ENCODE results near the gene SYT1.

The SYT1 gene

GRCh38 chr12:79266343-79267144 lies 402.0 kb downstream of the SYT1 start:
- ATAC-seq = no peak

GRCh38 chr12:79267580-79267979 lies 403.0 kb downstream of the SYT1 start:
- no peak for ATAC-seq
- Mint-ChIP-seq H3K4me3 (no peak overlapping the region), H3K4me1 (no peaks in the 10 kb centered on the region), H3K27me3 (no peaks in the 10 kb centered on the region), H3K36me3 (no peaks in the 10 kb centered on the region), H3K9me3 (peaks cover 2% of the 10 kb centered on the region), H3K27ac (no peak overlapping the region)

More at GRCh38 chr12:79266343-79267144, 402.0 kb downstream of the SYT1 start:
- H3K4me1 Mint-ChIP-seq = no peaks in the 10 kb centered on the region
- H3K36me3 Mint-ChIP-seq = no peaks in the 10 kb centered on the region
- H3K9me3 Mint-ChIP-seq = no peaks in the 10 kb centered on the region
- no peak overlapping the region for H3K27ac Mint-ChIP-seq
- H3K27me3 Mint-ChIP-seq = no peaks in the 10 kb centered on the region
- H3K4me3 Mint-ChIP-seq = no peak overlapping the region

DNA sequence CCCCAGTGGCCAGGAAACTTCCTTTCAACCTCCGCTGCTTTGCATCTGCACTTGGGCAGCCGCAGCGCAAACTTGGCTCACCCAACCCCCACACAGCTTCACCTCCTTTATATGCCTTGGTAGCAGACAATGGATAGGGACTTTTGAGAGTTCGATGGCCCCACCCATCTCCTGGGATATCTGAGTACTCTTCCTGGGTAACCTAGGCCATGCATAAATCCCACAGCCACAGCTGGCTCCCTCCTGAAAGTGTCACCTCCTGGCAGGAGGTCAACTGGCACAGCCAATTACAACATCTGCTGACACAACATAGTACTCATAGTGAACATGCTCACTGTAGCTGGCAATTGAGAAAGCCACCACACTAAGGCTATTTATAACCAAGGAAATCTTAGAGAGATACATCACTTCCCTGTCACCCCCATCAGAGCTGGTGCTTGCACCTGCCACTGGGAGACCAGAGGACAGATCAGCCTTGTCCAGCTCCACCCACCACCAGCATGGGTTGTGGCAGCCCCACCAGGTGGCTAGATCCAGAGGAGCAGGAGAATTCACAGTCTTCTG lies 410.0 kb downstream of the SYT1 start:
- Mint-ChIP-seq H3K9me3 (peaks cover 8% of the 10 kb centered on the region), H3K4me3 (no peak overlapping the region), H3K27ac (no peak overlapping the region)

GRCh38 chr12:79275631-79276030 lies 411.1 kb downstream of the SYT1 start:
- H3K27ac Mint-ChIP-seq = no peak overlapping the region
- no peaks in the 10 kb centered on the region for H3K36me3 Mint-ChIP-seq
- no peaks in the 10 kb centered on the region for H3K4me1 Mint-ChIP-seq
- H3K4me3 Mint-ChIP-seq = no peak overlapping the region
- H3K9me3 Mint-ChIP-seq = peaks cover 8% of the 10 kb centered on the region
- ATAC-seq = no peak
- H3K27me3 Mint-ChIP-seq = no peaks in the 10 kb centered on the region

More for the DNA sequence above, 410.0 kb downstream of the SYT1 start:
- no peaks in the 10 kb centered on the region for H3K36me3 Mint-ChIP-seq
- no peaks in the 10 kb centered on the region for H3K27me3 Mint-ChIP-seq
- H3K4me1 Mint-ChIP-seq = no peaks in the 10 kb centered on the region
- ATAC-seq = no peak

GRCh38 chr12:79283364-79283763 lies 418.8 kb downstream of the SYT1 start:
- no peak for ATAC-seq
- Mint-ChIP-seq H3K36me3 (no peaks in the 10 kb centered on the region), H3K27me3 (no peaks in the 10 kb centered on the region)

GRCh38 chr12:79288911-79289310 lies 424.3 kb downstream of the SYT1 start:
- ATAC-seq = no peak
- H3K9me3 Mint-ChIP-seq = no peaks in the 10 kb centered on the region
- H3K27me3 Mint-ChIP-seq = no peaks in the 10 kb centered on the region
- H3K4me3 Mint-ChIP-seq = no peak overlapping the region
- H3K27ac Mint-ChIP-seq = no peak overlapping the region
- H3K36me3 Mint-ChIP-seq = no peaks in the 10 kb centered on the region
- no peaks in the 10 kb centered on the region for H3K4me1 Mint-ChIP-seq

More at GRCh38 chr12:79283364-79283763, 418.8 kb downstream of the SYT1 start:
- Mint-ChIP-seq H3K4me3 (no peak overlapping the region), H3K27ac (no peak overlapping the region), H3K9me3 (peaks cover 5% of the 10 kb centered on the region), H3K4me1 (no peaks in the 10 kb centered on the region)

DNA sequence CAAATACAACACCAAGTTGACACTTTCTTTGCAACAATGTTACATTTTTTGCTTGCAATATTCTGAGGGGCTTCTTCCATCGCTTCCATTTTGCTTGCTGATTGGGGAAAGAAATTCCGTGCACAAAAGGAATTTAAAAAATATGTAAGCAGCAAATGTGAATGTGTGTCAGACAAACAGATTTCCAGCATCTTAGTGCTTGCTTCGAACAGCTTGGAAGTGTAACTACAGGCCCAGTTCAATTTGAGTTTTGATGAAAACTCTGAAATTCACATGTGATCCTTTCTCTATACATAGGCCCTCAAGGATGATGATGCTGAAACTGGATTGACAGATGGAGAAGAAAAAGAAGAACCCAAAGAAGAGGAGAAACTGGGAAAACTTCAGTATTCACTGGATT lies 427.1 kb downstream of the SYT1 start:
- H3K36me3 Mint-ChIP-seq = no peaks in the 10 kb centered on the region
- H3K27ac Mint-ChIP-seq = no peak overlapping the region
- H3K4me3 Mint-ChIP-seq = no peak overlapping the region
- H3K27me3 Mint-ChIP-seq = no peaks in the 10 kb centered on the region
- H3K9me3 Mint-ChIP-seq = no peaks in the 10 kb centered on the region
- ATAC-seq = no peak
- no peaks in the 10 kb centered on the region for H3K4me1 Mint-ChIP-seq

DNA sequence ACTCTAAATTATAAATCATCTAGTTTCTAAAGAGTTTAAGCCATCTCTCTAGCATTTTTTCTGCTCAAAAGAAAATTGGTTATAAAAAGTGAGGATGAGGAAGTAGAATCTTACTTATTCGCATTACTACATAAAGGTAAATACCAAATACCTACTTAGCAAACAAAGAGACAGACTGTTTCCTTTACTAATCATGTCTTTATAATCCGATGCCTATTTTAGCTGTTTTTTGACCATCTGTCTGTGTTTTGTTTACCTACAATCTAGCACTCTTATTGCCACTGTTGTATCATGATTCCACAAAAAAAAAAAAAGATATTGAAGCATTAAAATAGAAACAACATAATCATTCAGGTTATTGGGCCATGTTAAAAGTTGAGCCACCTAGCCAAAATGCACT lies 430.0 kb downstream of the SYT1 start:
- H3K4me1 Mint-ChIP-seq = no peaks in the 10 kb centered on the region
- no peaks in the 10 kb centered on the region for H3K9me3 Mint-ChIP-seq
- ATAC-seq = no peak
- H3K27ac Mint-ChIP-seq = no peak overlapping the region
- H3K4me3 Mint-ChIP-seq = no peak overlapping the region
- H3K36me3 Mint-ChIP-seq = no peaks in the 10 kb centered on the region
- H3K27me3 Mint-ChIP-seq = no peaks in the 10 kb centered on the region

DNA sequence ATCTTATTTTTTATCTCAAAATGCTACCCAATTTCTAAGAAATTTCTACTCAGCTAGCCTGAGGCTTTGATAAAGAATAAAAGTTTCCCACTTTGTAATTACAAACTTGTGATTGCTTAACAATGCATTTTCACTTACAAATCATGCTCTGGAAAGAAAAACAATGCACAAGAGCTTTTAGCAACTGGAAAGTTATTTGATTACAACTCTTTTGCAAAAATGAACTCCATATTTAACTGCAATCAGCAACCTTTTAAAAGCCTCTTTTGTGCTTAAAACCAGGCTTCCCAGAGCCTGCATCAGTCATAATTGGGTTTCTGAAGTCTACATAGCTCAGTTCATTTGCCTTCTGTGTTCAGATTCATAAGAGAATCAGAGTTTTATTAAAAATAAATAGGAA lies 431.0 kb downstream of the SYT1 start:
- no peaks in the 10 kb centered on the region for H3K9me3 Mint-ChIP-seq
- H3K36me3 Mint-ChIP-seq = no peaks in the 10 kb centered on the region
- no peak overlapping the region for H3K27ac Mint-ChIP-seq
- ATAC-seq = no peak
- no peaks in the 10 kb centered on the region for H3K27me3 Mint-ChIP-seq
- H3K4me1 Mint-ChIP-seq = no peaks in the 10 kb centered on the region
- H3K4me3 Mint-ChIP-seq = no peak overlapping the region

DNA sequence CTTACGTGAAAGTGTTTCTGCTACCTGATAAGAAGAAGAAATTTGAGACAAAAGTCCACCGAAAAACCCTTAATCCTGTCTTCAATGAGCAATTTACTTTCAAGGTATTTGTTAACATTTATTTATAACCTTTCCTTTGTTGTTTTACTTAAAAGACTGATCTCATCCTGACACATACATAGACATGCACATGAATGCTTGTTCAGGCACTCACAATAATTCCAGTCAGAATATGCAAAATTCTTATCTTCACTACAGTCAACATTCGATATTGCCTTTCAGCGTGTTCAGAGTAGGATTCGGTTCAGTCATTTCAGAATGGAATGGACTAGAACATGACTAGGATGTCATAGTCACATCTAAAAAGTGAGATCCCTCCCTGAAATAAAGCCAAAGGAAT lies 431.6 kb downstream of the SYT1 start:
- H3K4me3 Mint-ChIP-seq = no peak overlapping the region
- no peaks in the 10 kb centered on the region for H3K36me3 Mint-ChIP-seq
- H3K27ac Mint-ChIP-seq = no peak overlapping the region
- H3K27me3 Mint-ChIP-seq = no peaks in the 10 kb centered on the region
- no peak for ATAC-seq
- no peaks in the 10 kb centered on the region for H3K4me1 Mint-ChIP-seq
- H3K9me3 Mint-ChIP-seq = no peaks in the 10 kb centered on the region

GRCh38 chr12:79296871-79297270 lies 432.3 kb downstream of the SYT1 start:
- H3K4me1 Mint-ChIP-seq = no peaks in the 10 kb centered on the region
- no peaks in the 10 kb centered on the region for H3K36me3 Mint-ChIP-seq
- H3K27me3 Mint-ChIP-seq = no peaks in the 10 kb centered on the region
- H3K9me3 Mint-ChIP-seq = no peaks in the 10 kb centered on the region
- ATAC-seq = no peak
- H3K4me3 Mint-ChIP-seq = no peak overlapping the region
- no peak overlapping the region for H3K27ac Mint-ChIP-seq

DNA sequence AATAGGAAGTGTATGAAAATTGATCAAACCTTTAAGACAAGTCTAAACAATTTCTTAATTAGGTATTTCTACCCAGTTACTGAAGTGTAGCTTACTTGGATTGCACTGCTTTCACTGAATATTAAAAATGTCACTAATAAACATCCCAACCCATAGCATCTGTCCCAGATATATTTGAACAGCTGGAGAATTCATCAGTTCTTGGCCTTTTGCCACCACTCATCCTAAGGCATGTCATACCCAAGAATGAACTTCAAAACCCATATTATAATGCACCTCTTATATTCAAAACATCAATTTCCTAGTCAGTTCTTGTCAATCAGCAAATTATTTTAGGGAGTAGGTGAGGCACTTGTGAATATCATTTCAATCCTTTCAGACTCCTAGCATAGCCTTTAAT lies 433.9 kb downstream of the SYT1 start:
- Mint-ChIP-seq H3K27ac (no peak overlapping the region), H3K27me3 (no peaks in the 10 kb centered on the region), H3K4me3 (no peak overlapping the region), H3K4me1 (no peaks in the 10 kb centered on the region), H3K36me3 (no peaks in the 10 kb centered on the region), H3K9me3 (no peaks in the 10 kb centered on the region)
- no peak for ATAC-seq

DNA sequence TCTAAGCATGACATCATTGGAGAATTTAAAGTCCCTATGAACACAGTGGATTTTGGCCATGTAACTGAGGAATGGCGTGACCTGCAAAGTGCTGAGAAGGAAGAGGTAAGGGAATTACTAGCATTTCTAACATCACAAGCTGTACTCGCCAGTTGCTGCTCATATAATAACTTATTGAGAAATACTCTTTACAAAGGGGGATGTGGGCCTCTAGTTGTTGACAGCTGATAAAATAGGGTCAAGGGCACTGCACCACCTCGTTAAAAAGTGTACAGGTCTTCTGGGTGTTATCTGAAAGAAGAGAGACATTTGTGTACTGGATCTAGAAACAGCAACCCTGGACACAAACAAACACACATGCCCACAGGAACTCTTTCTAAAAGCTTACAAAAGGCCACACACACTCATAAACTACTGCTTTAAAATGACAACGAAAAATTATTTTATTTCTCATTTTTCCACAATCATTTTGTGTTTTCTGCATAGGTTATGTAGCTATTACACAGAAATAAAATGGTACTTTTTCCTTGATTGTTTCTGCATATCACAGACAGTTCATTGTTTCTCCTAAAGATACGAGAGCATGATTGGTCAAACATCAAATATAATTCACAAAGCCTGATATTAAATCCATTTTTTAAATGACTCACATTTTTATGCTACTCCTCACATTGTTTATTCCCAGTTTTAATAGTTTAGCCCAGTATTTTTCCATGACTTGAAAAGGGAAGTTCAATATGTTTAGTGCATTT lies 435.0 kb downstream of the SYT1 start:
- Mint-ChIP-seq H3K4me1 (no peaks in the 10 kb centered on the region), H3K27me3 (no peaks in the 10 kb centered on the region), H3K4me3 (no peak overlapping the region), H3K36me3 (no peaks in the 10 kb centered on the region), H3K9me3 (no peaks in the 10 kb centered on the region), H3K27ac (no peak overlapping the region)
- ATAC-seq = no peak

DNA sequence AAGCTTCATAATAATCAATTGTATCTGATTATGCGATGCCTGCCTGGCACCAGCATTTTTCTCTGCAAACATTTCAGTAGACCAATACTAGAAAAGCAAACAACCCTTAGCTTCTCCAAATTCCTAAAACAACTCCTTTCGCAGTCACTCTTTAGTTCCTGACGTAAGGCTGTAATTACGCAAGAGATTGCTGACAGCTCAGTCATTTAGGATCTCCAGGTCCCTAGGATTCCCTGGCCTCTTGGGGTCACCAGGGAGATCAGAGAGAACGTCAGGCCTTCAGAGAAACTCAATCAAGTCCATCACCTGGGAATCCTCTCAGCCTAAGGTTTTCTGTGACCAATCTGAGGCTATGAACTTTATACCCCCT lies 435.6 kb downstream of the SYT1 start:
- ATAC-seq = no peak

DNA sequence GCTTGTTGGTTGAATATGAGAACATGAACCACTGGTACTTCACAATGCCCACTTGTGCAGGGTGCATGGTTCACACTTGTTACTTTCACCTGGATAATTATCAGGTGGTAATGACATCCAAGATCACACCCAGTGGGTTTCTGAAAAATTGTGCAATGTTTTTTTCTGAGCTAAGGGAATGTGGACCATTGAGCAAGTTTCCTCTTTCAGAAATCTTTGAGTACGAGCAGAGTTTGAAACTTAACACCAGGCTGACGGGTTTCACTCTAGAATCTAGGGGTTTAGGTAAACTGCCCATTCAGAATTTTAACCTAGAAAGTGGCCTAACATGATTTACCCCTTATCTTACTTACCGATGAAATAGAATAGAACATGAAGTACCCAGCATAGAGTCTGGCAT lies 436.6 kb downstream of the SYT1 start:
- ATAC-seq = no peak
- Mint-ChIP-seq H3K36me3 (no peaks in the 10 kb centered on the region), H3K4me1 (no peaks in the 10 kb centered on the region), H3K9me3 (no peaks in the 10 kb centered on the region), H3K4me3 (no peak overlapping the region), H3K27ac (no peak overlapping the region), H3K27me3 (no peaks in the 10 kb centered on the region)

More for the DNA sequence above, 435.6 kb downstream of the SYT1 start:
- no peaks in the 10 kb centered on the region for H3K36me3 Mint-ChIP-seq
- no peaks in the 10 kb centered on the region for H3K27me3 Mint-ChIP-seq
- no peaks in the 10 kb centered on the region for H3K4me1 Mint-ChIP-seq
- no peak overlapping the region for H3K4me3 Mint-ChIP-seq
- no peak overlapping the region for H3K27ac Mint-ChIP-seq
- H3K9me3 Mint-ChIP-seq = no peaks in the 10 kb centered on the region

Data from stimulated activated memory B cell treated with anti-CD40 and anti-IgM and Interleukin-4, amounts not matched to agents 10 μg/mL and 1 μg/mL and 100 μg/mL, for 72 hours (primary cell).